BJ (cell line): ENCODE measurements around the gene AJAP1. TPM values are rescaled to one million over a fixed set of nuclear protein-coding genes. Genes with fewer than 3 reads are reported as not detected.

Experiments
- CTCF ChIA-PET: fragments of 350-600 bp; formaldehyde crosslinking; extraction: SDS; loops from one replicate; lab custom pipeline; 2021; ENCODE audit warnings: antibody characterized with exemption, inconsistent platforms; lab: Yijun Ruan, JAX
- POLR2A ChIA-PET: fragments of 300-600 bp; sonication (Branson Sonifier 250); formaldehyde crosslinking; extraction: SDS; loops from one replicate; lab custom pipeline; 2021; ENCODE audit warnings: antibody characterized with exemption; lab: Charles Lee
- DNase-seq: peaks from one replicate; pipeline ENCODE4 v3.0.0-alpha.2; 2011; ENCODE audit warnings: low read depth
- H3K27me3 ChIP-seq: 2 replicates; pipeline ENCODE4 v1.6.0; 2011; ENCODE audit warnings: low read length; ENCODE audit not compliant: control insufficient read depth, insufficient read depth
- H3K36me3 ChIP-seq: 2 replicates; pipeline ENCODE4 v1.5.1; 2011; ENCODE audit warnings: low read length; ENCODE audit not compliant: control insufficient read depth, insufficient read depth
- H3K4me3 ChIP-seq: 2 replicates; pipeline ENCODE4 v1.5.1; 2011; ENCODE audit warnings: low read depth, mild to moderate bottlenecking, control low read depth, low read length
- polyA plus RNA-seq: library from polyadenylated mRNA; depleted of rRNA; stranded (reverse); fragments of >200 nt; gene quantifications from 2 replicates; pipeline ENCODE4 v1.2.3, GENCODE V29; 2011
- TF ChIP-seq, protein P1 (sequence below): IDR thresholded peaks from 2 replicates; pipeline ENCODE4 v1.5.1; 2011; ENCODE audit warnings: low read depth, mild to moderate bottlenecking, control low read depth, inconsistent platforms, low read length, moderate library complexity; ENCODE audit not compliant: insufficient read depth

Gene AJAP1
- polyA plus RNA-seq, 1 experiment = 0.80 TPM

DNA sequence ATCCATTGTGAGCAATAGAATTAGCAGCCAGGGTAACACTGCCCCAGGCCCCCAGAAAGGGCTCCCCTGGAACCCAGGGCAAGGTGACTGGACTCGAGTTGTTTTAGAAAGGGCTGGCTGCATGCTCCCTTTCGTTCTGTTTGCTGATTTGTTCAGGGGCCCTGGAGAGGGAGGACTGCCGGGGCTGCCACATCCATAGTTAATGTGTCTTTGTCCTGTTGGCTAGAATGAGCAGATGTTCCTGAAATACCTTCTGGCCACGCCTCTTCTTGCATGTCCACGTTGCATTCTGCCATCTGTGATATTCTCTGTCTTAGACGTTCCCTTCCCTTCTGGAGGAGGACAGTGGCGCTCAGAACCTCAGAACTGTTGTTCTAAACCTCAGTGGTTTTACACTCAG lies 118.8 kb downstream of the AJAP1 start:
- TF ChIP-seq, protein P1, sequence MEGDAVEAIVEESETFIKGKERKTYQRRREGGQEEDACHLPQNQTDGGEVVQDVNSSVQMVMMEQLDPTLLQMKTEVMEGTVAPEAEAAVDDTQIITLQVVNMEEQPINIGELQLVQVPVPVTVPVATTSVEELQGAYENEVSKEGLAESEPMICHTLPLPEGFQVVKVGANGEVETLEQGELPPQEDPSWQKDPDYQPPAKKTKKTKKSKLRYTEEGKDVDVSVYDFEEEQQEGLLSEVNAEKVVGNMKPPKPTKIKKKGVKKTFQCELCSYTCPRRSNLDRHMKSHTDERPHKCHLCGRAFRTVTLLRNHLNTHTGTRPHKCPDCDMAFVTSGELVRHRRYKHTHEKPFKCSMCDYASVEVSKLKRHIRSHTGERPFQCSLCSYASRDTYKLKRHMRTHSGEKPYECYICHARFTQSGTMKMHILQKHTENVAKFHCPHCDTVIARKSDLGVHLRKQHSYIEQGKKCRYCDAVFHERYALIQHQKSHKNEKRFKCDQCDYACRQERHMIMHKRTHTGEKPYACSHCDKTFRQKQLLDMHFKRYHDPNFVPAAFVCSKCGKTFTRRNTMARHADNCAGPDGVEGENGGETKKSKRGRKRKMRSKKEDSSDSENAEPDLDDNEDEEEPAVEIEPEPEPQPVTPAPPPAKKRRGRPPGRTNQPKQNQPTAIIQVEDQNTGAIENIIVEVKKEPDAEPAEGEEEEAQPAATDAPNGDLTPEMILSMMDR = no peak
- no peak for DNase-seq
- ChIA-PET POLR2A (no interaction called here), CTCF (no interaction called here)
- Histone ChIP-seq H3K27me3 (no peaks in the 10 kb centered on the region), H3K36me3 (no peaks in the 10 kb centered on the region), H3K4me3 (no peak overlapping the region)

DNA sequence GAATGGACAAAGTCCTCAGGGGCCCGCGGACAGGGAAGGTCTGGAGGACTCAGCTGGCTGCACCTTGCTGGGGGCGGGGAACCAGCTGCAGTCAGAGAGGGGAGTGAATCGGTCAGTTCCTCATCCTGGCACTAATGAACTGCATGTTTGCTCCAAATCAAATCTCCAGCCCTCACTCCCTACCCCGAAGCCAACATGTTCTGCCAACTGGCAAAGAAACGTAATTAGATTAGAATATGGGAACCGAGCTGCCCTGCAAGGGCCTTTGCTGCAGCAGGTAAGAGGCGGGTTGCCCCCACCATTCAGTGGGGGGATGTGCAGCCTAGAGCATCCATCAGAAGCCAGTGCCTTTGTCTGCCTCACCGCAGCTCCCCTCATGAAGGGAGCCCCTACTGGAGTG lies 121.1 kb downstream of the AJAP1 start:
- DNase-seq = no peak

DNA sequence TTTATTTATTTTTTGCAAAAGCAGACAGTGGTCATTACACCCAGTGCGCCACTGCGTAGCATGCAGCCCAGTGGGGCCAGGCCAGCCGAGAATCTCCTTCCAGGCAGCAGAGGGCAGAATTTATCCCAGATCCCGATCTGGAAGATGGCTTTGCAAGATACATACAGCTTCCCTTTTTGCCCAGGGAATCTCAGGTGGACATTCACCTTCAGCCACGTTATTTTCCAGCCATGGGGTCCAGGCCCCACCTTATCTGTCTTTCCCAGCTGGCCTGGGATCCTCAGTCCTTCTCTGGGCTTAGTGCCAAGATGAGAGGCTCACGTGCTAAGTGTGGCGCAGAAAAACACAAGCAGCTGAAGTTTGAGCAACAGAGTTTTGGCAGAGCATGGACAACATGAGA lies 123.6 kb downstream of the AJAP1 start:
- TF ChIP-seq, protein P1 = peak; percentile 11; the same call in 1 of the 2 replicates
- Histone ChIP-seq H3K4me3 (no peak overlapping the region), H3K36me3 (no peaks in the 10 kb centered on the region), H3K27me3 (no peaks in the 10 kb centered on the region)
- DNase-seq = no peak
- ChIA-PET CTCF (no interaction called here), POLR2A (no interaction called here)

More for the DNA sequence above, 121.1 kb downstream of the AJAP1 start:
- ChIA-PET POLR2A (no interaction called here), CTCF (no interaction called here)
- TF ChIP-seq, protein P1 = no peak
- Histone ChIP-seq H3K27me3 (no peaks in the 10 kb centered on the region), H3K4me3 (no peak overlapping the region), H3K36me3 (no peaks in the 10 kb centered on the region)

DNA sequence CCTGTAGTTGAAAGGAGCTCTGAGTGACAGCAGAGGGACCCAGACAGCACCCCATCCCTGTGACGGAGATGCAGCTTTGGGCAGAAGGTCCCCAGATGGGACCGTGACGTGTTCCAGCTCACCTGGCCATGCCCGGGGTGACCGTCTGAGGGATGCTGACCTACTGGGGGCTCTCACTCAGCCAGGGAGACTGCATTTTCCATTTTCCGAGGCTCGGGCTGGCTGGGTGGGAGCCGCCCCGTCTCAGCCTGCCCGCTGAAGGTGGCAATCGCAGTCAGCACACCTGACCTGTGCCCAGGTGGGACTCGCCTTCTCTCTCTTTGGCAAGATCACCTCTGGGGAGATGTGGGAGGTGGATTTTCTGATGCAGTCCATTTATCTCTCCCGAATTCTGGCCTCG lies 127.2 kb downstream of the AJAP1 start:
- no peak overlapping the region for H3K4me3 ChIP-seq
- no peaks in the 10 kb centered on the region for H3K36me3 ChIP-seq
- no peaks in the 10 kb centered on the region for H3K27me3 ChIP-seq
- TF ChIP-seq, protein P1 = no peak
- ChIA-PET CTCF (no interaction called here), POLR2A (no interaction called here)
- DNase-seq = no peak

DNA sequence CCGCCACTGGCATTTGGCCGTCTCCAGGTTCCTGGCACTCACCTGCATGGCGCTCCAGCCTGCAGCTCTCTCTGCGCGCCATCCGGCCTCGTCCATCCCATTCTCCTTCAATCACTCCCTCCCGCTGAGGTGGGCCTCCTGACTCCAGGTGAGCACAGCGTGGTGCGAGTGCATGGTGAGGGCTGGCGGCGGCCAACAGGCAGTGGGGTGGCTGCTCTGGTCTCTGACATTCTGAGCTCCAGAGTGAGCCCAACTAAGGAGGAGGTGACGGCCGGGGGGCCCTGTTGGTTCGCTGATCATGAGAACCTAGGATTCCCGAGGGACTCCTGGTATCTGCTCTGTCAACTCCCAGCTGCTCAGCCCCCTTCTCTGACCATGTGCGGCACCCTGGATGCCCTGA lies 130.4 kb downstream of the AJAP1 start:
- no peak overlapping the region for H3K4me3 ChIP-seq
- no peaks in the 10 kb centered on the region for H3K27me3 ChIP-seq
- ChIA-PET POLR2A (no interaction called here), CTCF (no interaction called here)
- DNase-seq = no peak
- no peaks in the 10 kb centered on the region for H3K36me3 ChIP-seq
- TF ChIP-seq, protein P1 = no peak
